Liver (tissue), 3 donors: ENCODE results near the gene KCNMB1.

Source experiments
- FOXA1 ChIP-seq: IDR thresholded peaks from 2 replicates; pipeline ENCODE4 v1.6.1; 2016; ENCODE audit warnings: antibody characterized with exemption
- GABPA ChIP-seq, 2 donors: IDR thresholded peaks in 1 of 2; conservative IDR thresholded peaks in 1 of 2; 2 replicates each; pipeline ENCODE4 v1.6.1; 2016; ENCODE audit warnings: antibody characterized with exemption in 2 of 2, mild to moderate bottlenecking in 1 of 2, moderate library complexity in 1 of 2
- MAX ChIP-seq: IDR thresholded peaks from 2 replicates; pipeline ENCODE4 v1.6.1; 2016; ENCODE audit warnings: antibody characterized with exemption
- NR2F2 ChIP-seq: IDR thresholded peaks from 2 replicates; pipeline ENCODE4 v1.6.1; 2016; ENCODE audit warnings: antibody characterized with exemption
- TAF1 ChIP-seq: conservative IDR thresholded peaks from 2 replicates; pipeline ENCODE4 v1.6.1; 2016; ENCODE audit warnings: antibody characterized with exemption, mild to moderate bottlenecking
- YY1 ChIP-seq: IDR thresholded peaks from 2 replicates; pipeline ENCODE4 v1.6.1; 2016; ENCODE audit warnings: antibody characterized with exemption, mild to moderate bottlenecking
- TF ChIP-seq, protein P1 (sequence below): fragments of 150-350 bp; IDR thresholded peaks from 2 replicates; pipeline ENCODE4 v1.5.1; 2017; ENCODE audit warnings: improper control_type of control experiment, low read depth, low read length; ENCODE audit not compliant: missing input control
- donor health status: healthy.
- donor health status: healthy.

DNA sequence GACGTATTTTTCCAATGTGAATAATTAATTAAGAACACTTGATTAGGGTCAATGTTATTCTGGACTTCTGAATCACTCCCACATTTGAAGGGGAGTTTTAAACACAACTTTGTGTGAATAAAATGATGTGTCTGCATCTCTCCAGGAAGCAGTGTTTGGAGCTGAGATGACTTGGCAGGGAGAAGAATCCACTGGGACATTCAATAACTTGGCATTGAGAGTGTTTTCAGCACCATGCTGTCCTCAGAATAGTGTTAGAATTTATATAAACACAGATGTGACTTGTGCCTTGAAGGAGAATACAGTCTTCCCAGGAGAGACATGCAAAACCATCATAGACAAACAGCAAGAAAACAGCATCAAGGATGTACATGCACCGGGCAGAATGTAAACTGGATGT, 32.7 kb upstream of the KCNMB1 start:
- TF ChIP-seq, protein P1, sequence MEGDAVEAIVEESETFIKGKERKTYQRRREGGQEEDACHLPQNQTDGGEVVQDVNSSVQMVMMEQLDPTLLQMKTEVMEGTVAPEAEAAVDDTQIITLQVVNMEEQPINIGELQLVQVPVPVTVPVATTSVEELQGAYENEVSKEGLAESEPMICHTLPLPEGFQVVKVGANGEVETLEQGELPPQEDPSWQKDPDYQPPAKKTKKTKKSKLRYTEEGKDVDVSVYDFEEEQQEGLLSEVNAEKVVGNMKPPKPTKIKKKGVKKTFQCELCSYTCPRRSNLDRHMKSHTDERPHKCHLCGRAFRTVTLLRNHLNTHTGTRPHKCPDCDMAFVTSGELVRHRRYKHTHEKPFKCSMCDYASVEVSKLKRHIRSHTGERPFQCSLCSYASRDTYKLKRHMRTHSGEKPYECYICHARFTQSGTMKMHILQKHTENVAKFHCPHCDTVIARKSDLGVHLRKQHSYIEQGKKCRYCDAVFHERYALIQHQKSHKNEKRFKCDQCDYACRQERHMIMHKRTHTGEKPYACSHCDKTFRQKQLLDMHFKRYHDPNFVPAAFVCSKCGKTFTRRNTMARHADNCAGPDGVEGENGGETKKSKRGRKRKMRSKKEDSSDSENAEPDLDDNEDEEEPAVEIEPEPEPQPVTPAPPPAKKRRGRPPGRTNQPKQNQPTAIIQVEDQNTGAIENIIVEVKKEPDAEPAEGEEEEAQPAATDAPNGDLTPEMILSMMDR = no peak
- TF ChIP-seq FOXA1 (no peak), YY1 (no peak), MAX (no peak), TAF1 (no peak), NR2F2 (no peak), GABPA (IDR thresholded peaks at IDR 0.05 in 1 of 2, conservative IDR thresholded peaks at IDR 0.05 in 1 of 2) (no peak)
